GM19438 (cell line): ENCODE measurements around the gene AKAP1.

Source experiments
- ATAC-seq: cut with Tn5 transposase; IDR thresholded peaks from one replicate; pipeline ENCODE4 v1.9.1; 2021; ENCODE audit warnings: low read depth; ENCODE audit not compliant: unreplicated experiment

Gene AKAP1

GRCh38 chr17:57084802-57085447, at the start of gene AKAP1:
TSS of gene AKAP1 (plus strand) at chr17:57085246. CDS start at chr17:57105465, 20,219 bp downstream.
- ATAC-seq = peak; percentile 84

DNA sequence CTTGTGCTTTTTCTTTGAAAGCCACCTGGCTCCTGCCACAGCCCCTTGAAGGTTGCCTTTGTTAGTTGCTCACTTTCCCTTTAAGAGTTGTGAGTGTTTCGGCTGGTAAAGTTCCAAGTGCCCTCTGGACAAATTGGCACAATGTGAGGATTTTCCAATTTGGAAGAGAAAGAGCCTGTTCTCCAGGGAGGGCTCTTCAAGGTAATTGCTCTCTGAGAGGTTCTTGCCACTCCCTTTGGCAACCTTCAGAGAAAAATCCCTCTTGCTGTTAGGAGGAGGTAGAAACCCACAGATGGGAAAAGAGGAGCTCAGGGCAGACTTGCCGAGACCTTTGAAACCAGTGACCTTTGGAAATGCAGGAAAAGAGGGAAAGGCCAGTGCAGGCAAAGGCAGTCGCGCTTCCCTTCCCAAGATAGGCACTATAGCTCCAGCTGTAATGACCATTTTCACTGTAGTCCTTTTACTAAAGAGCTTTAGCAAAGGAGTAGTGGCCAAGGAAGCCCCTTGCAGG, 49.0 kb upstream of the AKAP1 start:
- no peak for ATAC-seq

DNA sequence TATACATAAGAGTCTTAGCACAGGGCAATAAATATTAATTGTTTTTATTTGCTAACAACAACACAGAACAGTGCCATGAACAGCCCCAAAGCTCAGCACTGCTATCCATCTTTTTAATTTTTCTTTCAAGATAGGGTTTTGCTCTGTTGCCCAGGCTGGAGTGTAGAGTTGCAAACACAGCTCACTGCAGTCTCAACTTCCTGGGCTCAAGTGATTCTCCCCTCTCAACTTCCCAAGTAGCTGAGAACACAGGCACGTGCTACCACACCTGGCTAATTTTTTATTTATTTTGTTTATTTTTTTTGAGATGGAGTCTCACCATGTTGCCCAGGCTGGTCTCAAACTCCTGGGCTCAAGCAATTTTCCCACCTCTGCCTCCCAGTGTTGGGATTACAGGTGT, 47.6 kb upstream of the AKAP1 start:
- no peak for ATAC-seq

DNA sequence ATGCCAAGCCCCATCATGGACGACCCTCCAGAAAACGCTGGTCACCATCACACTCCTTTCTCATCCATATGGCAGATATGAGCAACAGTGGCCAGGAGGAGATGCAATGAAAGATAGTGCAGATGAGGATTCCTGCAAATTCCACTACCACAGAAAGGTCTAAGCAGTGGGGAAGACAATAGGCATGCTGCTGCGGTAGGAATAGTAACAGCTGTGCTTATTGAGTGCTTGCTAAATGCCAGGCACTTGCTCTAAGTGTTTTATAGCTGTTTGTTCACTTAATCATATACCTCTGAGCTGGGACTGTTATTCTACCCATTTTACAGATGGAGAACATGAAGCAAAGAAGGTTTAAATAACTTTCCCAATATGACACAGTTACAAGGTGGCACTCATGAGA, 46.6 kb upstream of the AKAP1 start:
- ATAC-seq = no peak

DNA sequence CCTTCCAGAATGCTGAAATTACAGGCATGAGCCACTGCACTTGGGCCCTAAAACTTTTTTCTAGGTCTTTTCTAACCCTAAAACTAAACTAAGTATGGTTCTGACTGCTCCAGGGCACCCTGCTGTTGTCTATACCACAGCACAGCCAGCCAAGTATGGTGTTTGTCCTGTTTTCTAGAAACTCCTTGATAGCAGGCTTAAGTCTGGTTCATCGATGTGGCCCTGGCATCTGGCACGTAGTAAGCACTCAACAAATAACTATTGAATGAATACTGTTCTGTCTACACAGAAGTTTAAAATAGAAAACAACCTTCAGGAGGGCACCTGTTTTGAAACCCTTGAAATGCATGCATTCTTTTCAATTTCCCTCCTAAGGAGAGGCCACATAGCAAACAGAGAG, 44.5 kb upstream of the AKAP1 start:
- no peak for ATAC-seq

- no peak for ATAC-seq
Measured at GRCh38 chr17:57043276-57043675, 41.8 kb upstream of the AKAP1 start.

DNA sequence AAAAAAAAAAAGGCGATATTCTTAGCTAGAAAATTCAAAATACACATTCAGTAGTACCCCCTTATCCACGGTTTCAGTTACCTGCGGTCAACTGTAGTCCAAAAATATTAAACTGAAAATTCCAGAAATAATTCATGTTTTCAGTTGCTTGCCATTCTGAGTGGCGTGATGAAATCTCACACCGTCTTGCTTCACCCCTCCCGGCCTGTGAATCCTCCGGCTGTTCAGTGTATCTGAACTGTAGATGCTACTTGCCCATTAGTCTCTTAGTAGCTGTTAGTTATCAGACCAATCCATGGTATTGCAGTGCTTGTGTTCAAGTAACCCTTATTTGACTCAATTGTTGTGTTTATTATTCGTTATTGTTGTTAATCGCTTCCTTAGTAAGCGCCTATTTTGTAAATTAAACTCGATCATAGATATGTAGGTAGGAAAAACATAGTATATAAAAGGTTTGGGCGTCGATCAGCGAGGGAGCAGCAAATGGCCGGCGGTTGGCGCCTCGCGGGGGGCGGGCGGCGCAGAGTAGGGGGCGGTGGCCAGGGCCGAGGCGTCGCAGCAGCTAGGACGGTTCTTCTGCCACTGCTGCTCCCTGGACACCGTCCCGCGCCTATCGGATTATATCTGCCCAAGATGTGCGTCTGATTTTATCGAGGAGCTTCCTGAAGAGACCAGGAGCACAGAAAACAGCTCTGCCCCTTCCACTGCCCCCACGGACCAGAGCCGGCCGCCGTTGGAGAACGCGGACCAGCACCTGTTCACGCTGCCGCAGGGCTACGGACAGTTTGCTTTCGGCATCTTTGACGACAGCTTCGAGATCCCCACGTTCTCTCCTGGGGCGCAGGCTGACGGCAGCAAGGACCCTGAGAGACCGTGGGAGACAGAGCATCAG, 39.8 kb upstream of the AKAP1 start:
- ATAC-seq = no peak

DNA sequence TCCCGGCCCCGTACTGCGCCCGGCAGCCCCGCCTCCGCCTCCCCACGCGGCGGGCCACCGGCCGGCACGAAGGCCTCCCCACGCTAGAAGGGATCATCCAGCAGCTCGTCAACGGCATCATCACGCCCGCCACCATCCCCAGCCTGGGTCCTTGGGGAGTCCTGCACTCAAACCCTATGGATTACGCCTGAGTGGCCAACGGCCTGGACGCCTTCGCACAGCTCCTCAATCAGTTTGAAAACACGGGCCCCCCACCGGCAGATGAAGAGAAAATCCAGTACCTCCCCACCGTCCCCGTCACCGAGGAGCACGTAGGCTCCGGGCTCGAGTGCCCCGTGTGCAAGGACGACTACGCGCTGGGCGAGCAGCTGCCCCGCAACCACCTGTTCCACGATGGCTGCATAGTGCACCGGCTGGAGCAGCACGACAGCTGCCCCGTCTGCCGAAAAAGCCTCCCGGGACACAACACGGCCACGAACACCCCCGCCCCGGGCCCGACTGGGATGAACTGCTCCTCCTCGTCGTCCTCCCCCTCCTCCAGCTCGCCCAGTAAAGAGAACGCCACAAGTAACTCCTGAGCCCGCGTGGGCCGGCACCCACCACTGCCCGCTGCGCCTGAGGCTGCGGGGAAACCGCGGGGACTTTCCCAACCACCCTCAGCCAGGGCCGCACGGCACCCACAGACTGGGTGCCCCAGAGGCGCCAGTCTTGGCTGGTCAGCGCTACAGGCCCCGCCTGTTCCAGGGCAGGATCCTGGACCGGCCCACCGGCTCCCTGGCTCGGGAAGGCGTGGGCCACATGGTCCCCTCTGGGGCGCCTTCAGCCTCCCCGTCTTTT, 39.0 kb upstream of the AKAP1 start:
- ATAC-seq = peak; percentile 53

DNA sequence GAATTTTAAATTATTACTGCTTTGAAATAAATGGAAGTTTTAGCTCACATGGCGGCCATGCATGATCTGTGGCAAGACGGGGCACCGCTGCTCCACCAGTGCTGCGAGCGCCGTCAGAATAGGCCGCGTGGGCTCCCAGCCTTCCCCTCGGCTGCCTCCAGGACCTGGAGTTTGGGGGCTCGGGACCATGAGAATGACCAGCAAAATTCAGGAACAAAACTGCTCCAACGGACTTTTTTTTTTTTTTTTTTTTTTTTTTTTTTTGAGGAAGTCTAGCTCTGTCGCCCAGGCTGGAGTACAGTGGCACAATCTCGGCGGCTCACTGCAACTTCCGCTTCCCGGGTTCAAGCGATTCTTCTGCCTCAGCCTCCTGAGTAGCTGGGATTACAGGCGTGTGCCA, 38.3 kb upstream of the AKAP1 start:
- ATAC-seq = no peak

- ATAC-seq = no peak
Measured at GRCh38 chr17:57048096-57048495, 37.0 kb upstream of the AKAP1 start.

DNA sequence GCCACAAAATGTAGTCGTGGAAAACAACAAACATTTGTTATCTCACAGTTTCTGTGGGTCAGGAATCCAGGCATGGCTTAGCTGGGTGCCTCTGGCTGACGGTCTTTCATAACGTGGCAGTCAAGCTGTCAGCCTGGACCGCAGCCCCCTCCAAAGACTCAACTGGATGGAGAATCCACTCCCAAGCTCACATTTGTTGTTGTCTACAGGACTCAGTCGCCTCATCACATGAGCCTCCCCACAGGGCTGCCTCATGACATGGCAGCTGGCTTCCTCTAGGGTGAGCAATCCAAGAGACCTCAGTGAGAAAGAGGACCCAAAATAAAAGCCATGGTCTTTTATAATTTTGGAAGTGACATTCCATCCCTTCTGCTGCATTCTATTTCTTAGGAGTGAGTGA, 34.7 kb upstream of the AKAP1 start:
- no peak for ATAC-seq

- no peak for ATAC-seq
Measured at GRCh38 chr17:57051886-57052361, 33.1 kb upstream of the AKAP1 start.

DNA sequence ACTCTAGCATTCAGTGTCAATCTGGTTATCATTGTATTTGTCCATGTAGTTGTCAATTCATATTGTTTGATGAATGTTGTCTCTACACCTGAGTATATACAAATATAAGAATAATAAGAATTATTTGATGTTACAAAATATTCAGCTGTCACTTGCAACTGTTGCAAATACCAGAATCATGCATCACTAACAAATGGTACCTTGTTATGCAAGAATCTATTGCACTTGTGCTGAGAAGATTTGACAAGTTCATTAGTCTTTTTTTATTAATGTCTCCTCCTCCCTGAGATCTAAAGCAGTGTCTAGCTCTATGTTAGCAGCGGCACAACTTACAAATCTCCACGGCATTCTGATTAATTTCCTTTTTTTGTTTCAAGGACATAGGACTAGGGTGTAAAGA, 22.2 kb upstream of the AKAP1 start:
- no peak for ATAC-seq

DNA sequence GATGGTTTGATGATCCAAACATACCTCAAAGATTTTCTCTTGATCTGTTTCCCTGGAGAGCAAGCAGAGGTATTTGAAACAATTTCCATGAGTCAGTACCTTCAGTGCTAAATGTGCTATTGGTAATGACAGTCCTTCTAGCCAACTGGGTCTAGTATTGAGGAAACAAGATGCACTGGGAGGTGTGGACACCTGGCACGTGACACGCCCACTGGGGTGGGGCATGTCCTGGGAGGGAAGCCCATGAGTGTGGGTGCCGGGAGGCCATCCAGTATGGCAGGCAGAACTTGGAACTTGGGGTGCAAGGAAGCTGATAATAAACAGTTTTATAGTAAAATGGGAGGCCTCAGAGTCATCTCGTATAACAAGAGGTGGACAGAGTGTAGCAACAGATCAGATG, 17.9 kb upstream of the AKAP1 start:
- ATAC-seq = no peak

DNA sequence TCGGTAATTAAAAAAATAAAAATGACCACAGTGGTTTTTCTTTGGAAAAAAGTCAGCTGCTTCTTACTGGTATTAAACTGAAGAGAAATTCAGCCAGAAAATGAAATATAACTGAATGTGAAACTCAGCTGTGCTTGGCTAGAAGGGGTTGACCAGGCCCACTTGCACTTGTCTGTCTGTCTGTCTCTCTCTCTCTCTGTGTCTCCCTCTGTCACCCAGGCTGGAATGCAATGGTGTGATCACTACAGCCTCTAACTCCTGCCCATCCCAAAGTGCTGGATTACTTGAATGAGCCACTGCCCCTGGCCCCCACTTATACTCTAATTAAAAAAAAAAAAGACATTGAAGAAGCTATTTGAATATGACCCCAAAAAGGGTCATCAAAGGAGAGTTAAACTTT, 17.3 kb upstream of the AKAP1 start:
- no peak for ATAC-seq

- no peak for ATAC-seq
Measured at GRCh38 chr17:57068222-57068658, 16.8 kb upstream of the AKAP1 start.

- ATAC-seq = no peak
Measured at GRCh38 chr17:57068707-57069106, 16.3 kb upstream of the AKAP1 start.

GRCh38 chr17:57071991-57072944, 12.8 kb upstream of the AKAP1 start:
- no peak for ATAC-seq

DNA sequence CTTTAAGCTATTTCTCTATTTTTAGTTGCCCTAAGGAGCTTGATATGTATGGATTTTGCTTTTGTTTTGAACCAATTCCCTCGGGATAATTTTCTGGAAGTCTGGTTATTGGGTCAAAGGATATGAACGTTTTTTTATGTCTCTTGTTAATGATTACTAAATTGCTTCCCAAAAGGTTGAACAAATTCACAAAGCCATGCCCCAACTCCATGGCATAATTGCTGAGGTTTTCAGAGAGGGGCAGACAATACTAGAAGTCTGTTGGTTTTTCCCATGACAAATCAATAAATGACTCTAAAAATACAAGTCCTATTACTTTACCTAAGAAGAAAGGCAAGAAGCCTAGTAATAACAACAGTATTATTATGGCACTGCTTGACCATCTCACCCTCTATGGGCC, 11.4 kb upstream of the AKAP1 start:
- no peak for ATAC-seq

DNA sequence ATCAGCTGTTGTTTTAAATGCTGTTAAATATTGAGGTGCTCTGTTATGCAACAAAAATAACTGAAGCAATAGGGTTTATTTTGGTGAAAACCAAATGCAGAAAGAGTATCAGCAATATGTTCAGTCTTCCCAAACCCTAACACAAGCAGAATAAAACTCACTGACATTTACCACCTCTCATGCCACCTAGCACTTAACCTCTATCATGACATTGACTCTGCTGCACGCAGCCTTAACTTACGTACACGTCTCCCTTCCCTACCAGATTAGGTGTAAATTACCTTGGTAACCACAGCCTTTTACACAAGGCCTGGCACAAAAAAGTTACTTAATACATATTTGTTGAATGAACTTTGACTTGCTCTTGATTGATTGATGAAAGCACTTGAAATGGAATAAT, 9.9 kb upstream of the AKAP1 start:
- no peak for ATAC-seq
